ENCODE measurements around the gene DUSP22. TPM values are rescaled to one million over a fixed set of nuclear protein-coding genes. Genes with fewer than 3 reads are reported as not detected.
"Not testable (repeated sequence)": the region's sequence is repeated elsewhere in the genome, so short reads cannot be mapped to it uniquely, and the experiment has no call there.

DUSP22 gene
- polyA plus RNA-seq, 3 donors = 21.5 to 23.2 (median 22.7) TPM

- no peak for DNase-seq (ENCODE audit: extremely low read depth in 1 of 11, low read depth in 9 of 11, low spot score in 4 of 11)
Measured at GRCh38 chr6:264626-265025, 27.7 kb upstream of the DUSP22 start.

GRCh38 chr6:268394-268935 lies 23.8 kb upstream of the DUSP22 start:
- DNase-seq (ENCODE audit: extremely low read depth in 1 of 11, low read depth in 9 of 11, low spot score in 4 of 11) = no peak

GRCh38 chr6:273551-274058 lies 18.7 kb upstream of the DUSP22 start:
- no peak for DNase-seq (ENCODE audit: extremely low read depth in 1 of 11, low read depth in 9 of 11, low spot score in 4 of 11)

- DNase-seq (ENCODE audit: extremely low read depth in 1 of 11, low read depth in 9 of 11, low spot score in 4 of 11) = no peak
Measured at GRCh38 chr6:277746-278145, 14.5 kb upstream of the DUSP22 start.

GRCh38 chr6:278494-278893 lies 13.8 kb upstream of the DUSP22 start:
- no peak for DNase-seq (ENCODE audit: extremely low read depth in 1 of 11, low read depth in 9 of 11, low spot score in 4 of 11)

GRCh38 chr6:279341-280029 lies 12.8 kb upstream of the DUSP22 start:
- no peak for DNase-seq (ENCODE audit: extremely low read depth in 1 of 11, low read depth in 9 of 11, low spot score in 4 of 11)

- DNase-seq (ENCODE audit: extremely low read depth in 1 of 11, low read depth in 9 of 11, low spot score in 4 of 11) = no peak
Measured at GRCh38 chr6:280775-281468, 11.4 kb upstream of the DUSP22 start.

GRCh38 chr6:281469-282103 lies 10.7 kb upstream of the DUSP22 start:
- no peak for DNase-seq (ENCODE audit: extremely low read depth in 1 of 11, low read depth in 9 of 11, low spot score in 4 of 11)

- DNase-seq (ENCODE audit: extremely low read depth in 1 of 11, low read depth in 9 of 11, low spot score in 4 of 11) = no peak
Measured at GRCh38 chr6:282177-282866, 10.0 kb upstream of the DUSP22 start.

GRCh38 chr6:282867-283416 lies 9.3 kb upstream of the DUSP22 start:
- DNase-seq (ENCODE audit: extremely low read depth in 1 of 11, low read depth in 9 of 11, low spot score in 4 of 11) = no peak

GRCh38 chr6:284486-284885 lies 7.8 kb upstream of the DUSP22 start:
- DNase-seq (ENCODE audit: extremely low read depth in 1 of 11, low read depth in 9 of 11, low spot score in 4 of 11) = no peak

- no peak for DNase-seq (ENCODE audit: extremely low read depth in 1 of 11, low read depth in 9 of 11, low spot score in 4 of 11)
Measured at GRCh38 chr6:285030-285771, 7.1 kb upstream of the DUSP22 start.

- not testable (repeated sequence) for DNase-seq (ENCODE audit: extremely low read depth in 1 of 11, low read depth in 9 of 11, low spot score in 4 of 11)
Measured at GRCh38 chr6:285902-286301, 6.4 kb upstream of the DUSP22 start.

- no peak for DNase-seq (ENCODE audit: extremely low read depth in 1 of 11, low read depth in 9 of 11, low spot score in 4 of 11)
Measured at GRCh38 chr6:286681-287488, 5.4 kb upstream of the DUSP22 start.

GRCh38 chr6:287489-287860 lies 4.8 kb upstream of the DUSP22 start:
- no peak for DNase-seq (ENCODE audit: extremely low read depth in 1 of 11, low read depth in 9 of 11, low spot score in 4 of 11)

- DNase-seq (ENCODE audit: extremely low read depth in 1 of 11, low read depth in 9 of 11, low spot score in 4 of 11) = no peak
Measured at GRCh38 chr6:288866-289265, 3.4 kb upstream of the DUSP22 start.

GRCh38 chr6:290111-290922 lies 2.0 kb upstream of the DUSP22 start:
- no peak for DNase-seq (ENCODE audit: extremely low read depth in 1 of 11, low read depth in 9 of 11, low spot score in 4 of 11)

All from renal cortex interstitium (tissue), 11 donors.